ENCODE data around the gene CRHR2.
A peak's percentile ranks its signal among the peaks of the same experiment; 100 is the strongest.

Gene CRHR2

GRCh38 chr7:30706316-30706715, 24.1 kb upstream of the CRHR2 start:
- no peak for DNase-seq

- no peak for DNase-seq
Measured at GRCh38 chr7:30705596-30705995, 23.3 kb upstream of the CRHR2 start.

- DNase-seq: no peak
Measured at GRCh38 chr7:30705008-30705407, 22.8 kb upstream of the CRHR2 start.

GRCh38 chr7:30703756-30704155, 21.5 kb upstream of the CRHR2 start:
- DNase-seq: no peak

- peak; percentile 21 for DNase-seq
Measured at GRCh38 chr7:30702200-30702599, 19.9 kb upstream of the CRHR2 start.

GRCh38 chr7:30700941-30701340, 18.7 kb upstream of the CRHR2 start:
- DNase-seq: no peak

GRCh38 chr7:30699706-30700495, 17.6 kb upstream of the CRHR2 start:
- no peak for DNase-seq

- no peak for DNase-seq
Measured at GRCh38 chr7:30698481-30698880, 16.2 kb upstream of the CRHR2 start.

- DNase-seq: no peak
Measured at GRCh38 chr7:30697719-30698460, 15.6 kb upstream of the CRHR2 start.

- no peak for DNase-seq
Measured at GRCh38 chr7:30694774-30695721, 12.8 kb upstream of the CRHR2 start.

- DNase-seq: no peak
Measured at GRCh38 chr7:30694218-30694745, 12.0 kb upstream of the CRHR2 start.

GRCh38 chr7:30692882-30693281, 10.6 kb upstream of the CRHR2 start:
- DNase-seq: no peak

- DNase-seq: no peak
Measured at GRCh38 chr7:30692438-30692837, 10.2 kb upstream of the CRHR2 start.

- DNase-seq: no peak
Measured at GRCh38 chr7:30690011-30690410, 7.8 kb upstream of the CRHR2 start.

- DNase-seq: no peak
Measured at GRCh38 chr7:30688718-30689221, 6.5 kb upstream of the CRHR2 start.

- DNase-seq: no peak
Measured at GRCh38 chr7:30687604-30688003, 5.3 kb upstream of the CRHR2 start.

- DNase-seq: no peak
Measured at GRCh38 chr7:30684351-30684750, 2.1 kb upstream of the CRHR2 start.

- DNase-seq: no peak
Measured at GRCh38 chr7:30683816-30684215, 1.6 kb upstream of the CRHR2 start.

GRCh38 chr7:30683306-30683705, 1.1 kb upstream of the CRHR2 start:
- no peak for DNase-seq

GRCh38 chr7:30681815-30682211, 443 bp downstream of the CRHR2 start:
- peak; percentile 22 for DNase-seq

GRCh38 chr7:30681331-30681797, 892 bp downstream of the CRHR2 start:
- DNase-seq: no peak

GRCh38 chr7:30679664-30680063, 2.6 kb downstream of the CRHR2 start:
- DNase-seq: no peak

GRCh38 chr7:30678805-30679204, 3.5 kb downstream of the CRHR2 start:
- no peak for DNase-seq

Data from activated CD4-positive, alpha-beta T cell treated with anti-CD3 and anti-CD28 coated beads for 48 hours (primary cell).